Measurements from ENCODE around the gene SLC44A1.

Gene SLC44A1

GRCh38 chr9:105244003-105244733, at the start of gene SLC44A1:
Gene SLC44A1 (plus strand): TSS chr9:105244651. CDS start chr9:105244869, 218 bp downstream.
- no peaks in the 10 kb centered on the region for H3K9me3 Mint-ChIP-seq
- H3K4me3 Mint-ChIP-seq: peak within 1 kb of the TSS; percentile 92

GRCh38 chr9:105195259-105195658, 49.2 kb upstream of the SLC44A1 start:
- Mint-ChIP-seq H3K4me1 (no peaks in the 10 kb centered on the region), H3K9me3 (no peaks in the 10 kb centered on the region), H3K27ac (no peak overlapping the region), H3K36me3 (no peaks in the 10 kb centered on the region), H3K4me3 (no peak overlapping the region)
- DNase-seq (ENCODE audit: low spot score in 2 of 2): no peak
- ATAC-seq: no peak

More at GRCh38 chr9:105244003-105244733, at the start of gene SLC44A1:
- H3K4me1 Mint-ChIP-seq: peaks cover 12% of the 10 kb centered on the region
- peak; percentile 95 for ATAC-seq
- H3K36me3 Mint-ChIP-seq: no peaks in the 10 kb centered on the region
- peak; percentile 86 to 93 for DNase-seq (ENCODE audit: low spot score in 2 of 2)
- H3K27ac Mint-ChIP-seq: peak within 1 kb of the TSS; percentile 94

DNA sequence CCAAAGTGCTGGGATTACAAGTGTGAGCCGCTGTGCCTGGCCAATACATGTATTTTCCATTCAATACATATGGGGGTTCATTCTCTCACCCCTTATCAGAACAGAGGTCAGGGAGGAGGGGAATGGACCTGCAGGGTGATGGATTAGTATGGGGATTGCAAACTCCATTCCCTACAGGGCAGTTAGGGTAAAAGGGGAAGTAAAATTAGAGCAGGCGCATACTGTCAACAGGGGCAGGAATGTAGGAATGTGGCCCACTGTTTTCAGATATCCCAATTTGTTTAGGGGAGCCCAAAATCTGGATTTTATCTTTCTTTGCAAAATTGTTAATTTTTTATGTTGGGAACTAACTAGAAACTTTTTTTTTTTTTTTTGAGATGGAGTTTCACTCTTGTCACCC, 46.4 kb upstream of the SLC44A1 start:
- H3K4me3 Mint-ChIP-seq: no peak overlapping the region
- DNase-seq (ENCODE audit: low spot score in 2 of 2) (no peak), ATAC-seq (no peak)
- H3K36me3 Mint-ChIP-seq: no peaks in the 10 kb centered on the region
- H3K4me1 Mint-ChIP-seq: no peaks in the 10 kb centered on the region
- H3K9me3 Mint-ChIP-seq: no peaks in the 10 kb centered on the region
- H3K27ac Mint-ChIP-seq: no peak overlapping the region

DNA sequence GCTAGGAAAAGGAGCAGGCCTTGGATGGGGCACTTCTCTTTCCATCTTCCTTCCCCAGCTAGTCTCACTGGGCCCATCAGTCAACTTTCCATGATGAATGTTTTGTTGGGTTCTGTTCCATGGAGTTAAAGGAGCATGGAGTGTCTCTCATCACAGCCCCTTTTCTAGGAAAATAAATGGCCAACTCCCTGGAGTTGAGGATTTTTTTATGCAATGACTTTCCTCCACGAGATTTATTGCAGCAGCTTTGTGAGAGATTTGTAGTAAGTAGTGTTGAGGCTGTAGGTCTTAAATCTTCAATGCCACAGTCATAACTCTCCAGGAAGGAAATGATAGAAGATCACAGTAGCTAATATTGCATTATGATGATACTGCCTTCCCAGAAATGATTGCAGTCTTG, 45.6 kb upstream of the SLC44A1 start:
- H3K4me1 Mint-ChIP-seq: no peaks in the 10 kb centered on the region
- no peak overlapping the region for H3K4me3 Mint-ChIP-seq
- H3K36me3 Mint-ChIP-seq: no peaks in the 10 kb centered on the region
- H3K27ac Mint-ChIP-seq: no peak overlapping the region
- H3K9me3 Mint-ChIP-seq: no peaks in the 10 kb centered on the region
- ATAC-seq: no peak
- no peak for DNase-seq (ENCODE audit: low spot score in 2 of 2)

- DNase-seq (ENCODE audit: low spot score in 2 of 2) (no peak), ATAC-seq (no peak)
- H3K4me1 Mint-ChIP-seq: no peaks in the 10 kb centered on the region
- no peak overlapping the region for H3K4me3 Mint-ChIP-seq
- H3K36me3 Mint-ChIP-seq: no peaks in the 10 kb centered on the region
- H3K27ac Mint-ChIP-seq: no peak overlapping the region
- no peaks in the 10 kb centered on the region for H3K9me3 Mint-ChIP-seq
Observed at GRCh38 chr9:105204416-105204815, 40.0 kb upstream of the SLC44A1 start.

GRCh38 chr9:105205787-105206495, 38.5 kb upstream of the SLC44A1 start:
- no peaks in the 10 kb centered on the region for H3K4me1 Mint-ChIP-seq
- H3K4me3 Mint-ChIP-seq: no peak overlapping the region
- H3K27ac Mint-ChIP-seq: no peak overlapping the region
- no peaks in the 10 kb centered on the region for H3K9me3 Mint-ChIP-seq
- H3K36me3 Mint-ChIP-seq: no peaks in the 10 kb centered on the region
- DNase-seq (ENCODE audit: low spot score in 2 of 2) (no peak), ATAC-seq (no peak)

DNA sequence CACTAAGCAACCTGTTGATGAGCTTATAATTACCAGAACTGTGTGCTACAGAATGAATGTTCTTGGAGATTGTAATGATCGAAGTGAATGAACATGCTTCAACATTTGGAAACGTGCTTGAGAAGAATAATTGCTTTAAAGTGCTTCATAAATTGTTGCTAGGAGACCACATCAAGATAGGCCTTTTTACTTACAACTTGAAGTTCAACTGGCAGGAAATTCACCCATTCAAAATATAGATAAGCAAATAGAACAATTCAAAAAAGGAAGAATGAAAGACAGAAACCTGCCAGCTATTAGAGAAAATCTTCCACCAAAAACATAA, 38.0 kb upstream of the SLC44A1 start:
- Mint-ChIP-seq H3K4me3 (no peak overlapping the region), H3K27ac (no peak overlapping the region), H3K36me3 (no peaks in the 10 kb centered on the region), H3K4me1 (no peaks in the 10 kb centered on the region), H3K9me3 (no peaks in the 10 kb centered on the region)
- no peak for ATAC-seq
- DNase-seq (ENCODE audit: low spot score in 2 of 2): no peak

- Mint-ChIP-seq H3K36me3 (no peaks in the 10 kb centered on the region), H3K4me1 (no peaks in the 10 kb centered on the region), H3K4me3 (no peak overlapping the region), H3K9me3 (no peaks in the 10 kb centered on the region), H3K27ac (no peak overlapping the region)
- ATAC-seq: no peak
- no peak for DNase-seq (ENCODE audit: low spot score in 2 of 2)
Observed at GRCh38 chr9:105206821-105207699, 37.4 kb upstream of the SLC44A1 start.

DNA sequence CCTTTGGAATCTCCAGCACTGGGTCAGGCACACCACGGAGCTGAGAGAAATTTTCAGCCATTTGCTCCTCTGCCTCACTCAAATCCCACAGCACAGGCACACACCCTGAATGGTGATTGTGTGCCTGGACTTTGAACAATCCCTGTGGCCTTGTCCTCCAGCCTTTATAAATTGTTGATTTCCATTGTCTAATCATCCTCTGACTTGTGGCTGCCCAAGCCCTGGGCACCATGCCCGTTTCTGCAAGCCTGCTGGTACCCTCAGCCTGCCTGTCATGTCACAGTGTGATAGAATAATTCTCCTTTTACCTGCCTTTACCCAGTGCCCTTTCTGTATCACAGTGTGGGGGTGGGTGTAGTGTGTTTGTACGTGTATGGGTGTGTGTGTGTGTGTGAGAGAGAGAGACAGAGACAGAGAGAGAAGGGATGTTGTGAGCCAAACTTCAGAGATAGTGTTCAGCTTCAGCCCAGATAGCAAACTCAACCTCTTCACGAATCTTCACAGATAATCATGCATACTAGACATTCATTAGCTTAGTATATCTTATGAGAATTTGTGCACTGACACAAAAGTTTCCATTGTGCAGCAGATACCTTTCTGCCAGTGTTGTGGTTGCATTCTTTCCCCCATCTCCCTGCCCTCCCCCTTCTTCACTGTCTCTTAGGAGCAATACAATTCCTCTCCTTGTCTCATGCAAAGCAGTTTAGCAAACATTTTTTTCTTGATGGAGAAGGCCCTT, 27.8 kb upstream of the SLC44A1 start:
- Mint-ChIP-seq H3K9me3 (no peaks in the 10 kb centered on the region), H3K4me1 (no peaks in the 10 kb centered on the region), H3K36me3 (no peaks in the 10 kb centered on the region), H3K4me3 (no peak overlapping the region), H3K27ac (no peak overlapping the region)
- ATAC-seq (no peak), DNase-seq (ENCODE audit: low spot score in 2 of 2) (no peak)

DNA sequence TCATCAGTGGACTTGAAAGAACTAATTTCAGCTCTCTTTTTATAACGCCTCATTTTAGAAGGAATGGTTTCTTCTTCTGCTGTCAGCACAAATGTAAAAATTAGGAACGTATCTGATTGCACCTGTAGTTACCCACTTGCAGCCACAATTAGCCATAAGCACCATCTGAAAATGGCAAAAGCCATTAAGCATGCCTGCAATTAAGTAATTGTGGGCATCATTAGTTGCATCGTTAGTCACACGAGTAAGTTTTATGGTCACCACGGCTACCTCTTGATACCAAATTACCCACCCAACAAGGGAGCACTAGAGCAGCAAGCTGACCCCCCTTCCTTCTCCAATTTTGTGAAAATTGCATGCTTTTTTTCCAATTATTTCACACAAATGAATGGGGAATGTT, 25.8 kb upstream of the SLC44A1 start:
- Mint-ChIP-seq H3K27ac (no peak overlapping the region), H3K4me1 (no peaks in the 10 kb centered on the region), H3K4me3 (no peak overlapping the region), H3K36me3 (no peaks in the 10 kb centered on the region), H3K9me3 (peaks cover 7% of the 10 kb centered on the region)
- no peak for DNase-seq (ENCODE audit: low spot score in 2 of 2)
- ATAC-seq: no peak

- no peak for DNase-seq (ENCODE audit: low spot score in 2 of 2)
- Mint-ChIP-seq H3K36me3 (no peaks in the 10 kb centered on the region), H3K4me1 (no peaks in the 10 kb centered on the region), H3K4me3 (no peak overlapping the region), H3K9me3 (peaks cover 13% of the 10 kb centered on the region), H3K27ac (no peak overlapping the region)
- ATAC-seq: no peak
Observed at GRCh38 chr9:105219291-105219805, 25.1 kb upstream of the SLC44A1 start.

DNA sequence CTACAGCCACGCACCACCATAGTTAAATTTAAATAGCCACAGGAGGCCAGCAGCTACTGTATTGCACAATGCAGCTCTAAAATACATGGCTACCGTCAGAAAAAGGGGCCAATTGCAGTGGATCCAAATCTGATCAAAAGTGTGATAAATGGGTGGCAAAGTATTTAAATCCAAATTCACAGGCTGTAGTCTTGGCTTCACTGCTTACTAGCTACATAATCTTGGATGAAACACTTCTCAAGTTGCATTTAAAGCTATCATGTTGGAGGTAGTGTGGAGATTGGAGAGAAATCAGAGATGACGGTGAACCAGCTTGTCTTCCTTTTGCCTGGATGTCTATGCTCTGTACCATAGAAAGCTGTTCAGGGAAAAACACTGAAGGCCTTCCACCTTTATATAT, 24.0 kb upstream of the SLC44A1 start:
- no peak for DNase-seq (ENCODE audit: low spot score in 2 of 2)
- Mint-ChIP-seq H3K27ac (no peak overlapping the region), H3K4me3 (no peak overlapping the region), H3K9me3 (peaks cover 18% of the 10 kb centered on the region), H3K4me1 (no peaks in the 10 kb centered on the region), H3K36me3 (no peaks in the 10 kb centered on the region)
- no peak for ATAC-seq

- Mint-ChIP-seq H3K9me3 (peaks cover 18% of the 10 kb centered on the region), H3K36me3 (no peaks in the 10 kb centered on the region), H3K4me3 (no peak overlapping the region), H3K4me1 (no peaks in the 10 kb centered on the region), H3K27ac (no peak overlapping the region)
- DNase-seq (ENCODE audit: low spot score in 2 of 2) (no peak), ATAC-seq (no peak)
Observed at GRCh38 chr9:105223544-105224140, 20.8 kb upstream of the SLC44A1 start.

- H3K36me3 Mint-ChIP-seq: no peaks in the 10 kb centered on the region
- H3K27ac Mint-ChIP-seq: no peak overlapping the region
- H3K4me1 Mint-ChIP-seq: no peaks in the 10 kb centered on the region
- DNase-seq (ENCODE audit: low spot score in 2 of 2): no peak
- peaks cover 18% of the 10 kb centered on the region for H3K9me3 Mint-ChIP-seq
- H3K4me3 Mint-ChIP-seq: no peak overlapping the region
- ATAC-seq: no peak
Observed at GRCh38 chr9:105226055-105226454, 18.4 kb upstream of the SLC44A1 start.
